Endothelial cell of umbilical vein (primary cell): ENCODE measurements around the gene TMIGD3. TPM values are rescaled to one million over a fixed set of nuclear protein-coding genes. Genes with fewer than 3 reads are reported as not detected.

Experiments used
- BruUV-seq: library from RNA; stranded (reverse); fragments of 400-500 nt; replicated peaks from 2 replicates; lab custom pipeline; 2021; lab: Mats Ljungman, UMichigan
- CTCF ChIA-PET: fragments of 300-600, 350-600 bp; sonication (Branson Sonifier 250); formaldehyde crosslinking; loops from one replicate; lab custom pipeline; 2021; ENCODE audit warnings: antibody characterized with exemption, inconsistent platforms; lab: Charles Lee
- POLR2A ChIA-PET: fragments of 300-600, 350-600 bp; sonication (Branson Sonifier 250); formaldehyde crosslinking; loops from one replicate; lab custom pipeline; 2021; ENCODE audit warnings: antibody characterized with exemption, inconsistent platforms; lab: Charles Lee
- DNase-seq: peaks from one replicate; pipeline ENCODE4 v3.0.0-alpha.2; 2011; ENCODE audit warnings: low read depth, low spot score
- FAIRE-seq: peaks from 2 replicates; lab custom pipeline; 2011; peaks lifted over from hg19 to GRCh38; lab: Jason Lieb, UNC
- H2AFZ ChIP-seq: 2 replicates; pipeline ENCODE4 v1.6.0; 2012; ENCODE audit warnings: low read depth, low read length, control low read depth, inconsistent platforms
- H3K27ac ChIP-seq: 2 replicates; pipeline ENCODE4 v1.5.1; 2011; ENCODE audit warnings: low read depth, mild to moderate bottlenecking, control low read depth, low read length, moderate library complexity; ENCODE audit not compliant: insufficient read depth
- H3K27me3 ChIP-seq, 2 experiments: 2 replicates each; pipeline versions ENCODE4 v1.6.0 to v1.6.1; 2011; ENCODE audit warnings: low read length in 2 of 2, mixed read lengths in 1 of 2; ENCODE audit not compliant: control insufficient read depth in 2 of 2, insufficient read depth in 2 of 2
- H3K36me3 ChIP-seq, 2 experiments: 2 replicates in 1 of 2; 3 replicates in 1 of 2; pipeline ENCODE4 v1.5.1; 2011; ENCODE audit warnings: low read length in 2 of 2, mild to moderate bottlenecking in 1 of 2, moderate library complexity in 1 of 2; ENCODE audit not compliant: control insufficient read depth in 2 of 2, insufficient read depth in 2 of 2; ENCODE audit errors: extremely low read depth in 1 of 2
- H3K4me1 ChIP-seq: 3 replicates; pipeline ENCODE4 v1.5.1; 2011; ENCODE audit warnings: mild to moderate bottlenecking, low read length; ENCODE audit not compliant: control insufficient read depth, insufficient read depth; ENCODE audit errors: extremely low read depth
- H3K4me2 ChIP-seq: 2 replicates; pipeline ENCODE4 v1.6.1; 2011; ENCODE audit warnings: low read length, control low read depth, mixed read lengths; ENCODE audit not compliant: insufficient read depth
- H3K4me3 ChIP-seq, 3 experiments: fragments of 200-600 bp in 1 of 3; sonication (generic), shearing (Covaris generic) in 1 of 3; replicated peaks in 1 of 3; 2 replicates each; pipeline ENCODE4 v1.5.1; 2011 to 2016; ENCODE audit warnings: control low read depth in 3 of 3, low read length in 3 of 3, mild to moderate bottlenecking in 2 of 3, inconsistent platforms in 1 of 3, low read depth in 1 of 3, moderate library complexity in 1 of 3; ENCODE audit not compliant: insufficient read depth in 1 of 3
- H3K79me2 ChIP-seq: 2 replicates; pipeline ENCODE4 v1.6.0; 2012; ENCODE audit warnings: low read length, inconsistent platforms; ENCODE audit not compliant: control insufficient read depth, insufficient read depth
- H3K9ac ChIP-seq: replicated peaks from 2 replicates; pipeline ENCODE3; 2011; ENCODE audit warnings: low read length, control low read depth; ENCODE audit not compliant: insufficient read depth; ENCODE audit errors: extremely low read depth
- H3K9me1 ChIP-seq: replicated peaks from 3 replicates; pipeline ENCODE4 v1.6.0; 2011; ENCODE audit warnings: mild to moderate bottlenecking, low read length; ENCODE audit not compliant: control insufficient read depth, insufficient read depth; ENCODE audit errors: extremely low read depth
- H3K9me3 ChIP-seq: replicated peaks from 2 replicates; pipeline ENCODE4 v1.5.1; 2012; ENCODE audit warnings: low read length, inconsistent platforms; ENCODE audit not compliant: control insufficient read depth, insufficient read depth
- H4K20me1 ChIP-seq: replicated peaks from 2 replicates; pipeline ENCODE3; 2011; ENCODE audit warnings: mild to moderate bottlenecking, low read length; ENCODE audit not compliant: control insufficient read depth, insufficient read depth; ENCODE audit errors: extremely low read depth
- EZH2 ChIP-seq: IDR thresholded peaks from 2 replicates; pipeline ENCODE4 v1.6.1; 2012; ENCODE audit warnings: borderline replicate concordance, low read depth, mild to moderate bottlenecking, moderate library complexity, low read length, inconsistent platforms; ENCODE audit not compliant: severe bottlenecking
- FOS ChIP-seq: IDR thresholded peaks from 2 replicates; pipeline ENCODE4 v1.6.1; 2011; ENCODE audit warnings: mild to moderate bottlenecking, low read length, moderate library complexity, borderline replicate concordance; ENCODE audit not compliant: insufficient read depth
- GATA2 ChIP-seq: IDR thresholded peaks from 2 replicates; pipeline ENCODE4 v1.7.0; 2011; ENCODE audit warnings: low read depth, mild to moderate bottlenecking, moderate library complexity, mixed read lengths, low read length; ENCODE audit not compliant: insufficient read length, insufficient read depth
- JUN ChIP-seq: IDR thresholded peaks from 2 replicates; pipeline ENCODE4 v1.6.1; 2011; ENCODE audit warnings: borderline replicate concordance, low read depth; ENCODE audit not compliant: insufficient read length, insufficient read depth
- MYC ChIP-seq: IDR thresholded peaks from one replicate; pipeline ENCODE4 v1.6.1; 2011; ENCODE audit warnings: mild to moderate bottlenecking, low read depth, low read length
- POLR2A ChIP-seq: IDR thresholded peaks from 2 replicates; pipeline ENCODE4 v1.6.1; 2012; ENCODE audit warnings: low read depth, mild to moderate bottlenecking, control low read depth, low read length
- POLR2AphosphoS5 ChIP-seq: IDR thresholded peaks from 2 replicates; pipeline ENCODE4 v1.6.1; 2012; ENCODE audit warnings: low read depth, mild to moderate bottlenecking, control low read depth, low read length, moderate library complexity; ENCODE audit not compliant: insufficient read depth
- dilution Hi-C: fragments of 300-500 bp; cut with MboI; formaldehyde crosslinking; loops from one replicate; pipeline ENCODE4 v1.15.0; 2019; ENCODE audit warnings: low sequenced_read_pairs; ENCODE audit not compliant: extremely low pct_ligation_motif_present
- intact Hi-C: fragments of 100-400 bp; cut with micrococcal nuclease; formaldehyde crosslinking; loops from one replicate; pipeline ENCODE4 v1.10.0; 2022
- polyA plus RNA-seq, 4 experiments: library from polyadenylated mRNA; depleted of rRNA in 3 of 4; stranded (reverse) in 3 of 4; unstranded in 1 of 4; fragments of >200 nt; gene quantifications; 2 replicates each; pipeline versions ENCODE4 v1.2.1 to v1.2.3, GENCODE V29; 2011 to 2012; ENCODE audit warnings: missing spikeins in 1 of 4
- total RNA-seq: library from RNA; stranded (reverse); gene quantifications from 2 replicates; pipeline ENCODE4 v1.2.3, GENCODE V29; 2021
- TF ChIP-seq, protein P1 (sequence below): IDR thresholded peaks from 2 replicates; pipeline ENCODE4 v1.6.1; 2011; ENCODE audit not compliant: insufficient read depth, insufficient read length
- TF ChIP-seq, protein P2 (sequence below), 2 donors: IDR thresholded peaks; 1 replicate in 1 of 2; 2 replicates in 1 of 2; pipeline ENCODE4 v1.5.1; 2011; ENCODE audit warnings: low read length in 2 of 2, mild to moderate bottlenecking in 2 of 2, moderate library complexity in 2 of 2, control low read depth in 1 of 2, inconsistent platforms in 1 of 2, low read depth in 1 of 2; ENCODE audit not compliant: insufficient read depth in 1 of 2; ENCODE audit errors: extremely low read depth in 1 of 2

The TMIGD3 gene
- total and polyA plus RNA-seq, 2 donors (not counting 3 experiments of a cell fraction or from before 2014, with no cell fraction given) = 0.07 to 0.49 TPM

DNA sequence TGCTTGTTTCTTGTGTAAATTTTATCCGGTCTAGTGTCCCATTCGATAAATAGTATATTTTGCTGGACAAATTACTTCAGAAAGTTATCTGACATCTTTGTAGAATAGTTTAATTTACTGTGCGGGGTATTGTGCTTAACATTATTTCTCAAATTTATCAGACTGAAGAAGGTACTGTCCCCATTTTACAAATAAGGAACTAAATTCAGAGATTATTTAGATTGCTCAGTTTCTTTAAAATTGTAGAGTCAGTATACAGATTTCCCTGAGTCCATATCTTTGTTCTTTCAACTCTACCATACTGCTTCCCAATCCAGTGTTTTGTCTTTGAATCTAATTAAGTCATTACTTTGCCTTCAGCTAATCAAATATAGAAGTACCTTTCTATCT lies 47.8 kb downstream of the TMIGD3 start:
- no peak overlapping the region for H3K4me3 ChIP-seq
- H4K20me1 ChIP-seq = peaks cover 4% of the 10 kb centered on the region
- H3K36me3 ChIP-seq = peaks cover 2 to 42% of the 10 kb centered on the region in 2 experiments
- no peaks in the 10 kb centered on the region for H3K27me3 ChIP-seq
- TF ChIP-seq FOS = no peak
- no peak for TF ChIP-seq POLR2AphosphoS5
- TF ChIP-seq MYC = no peak
- no TSS peak for BruUV-seq
- no peaks in the 10 kb centered on the region for H3K9me1 ChIP-seq
- dilution Hi-C loops = no loop called here
- intact Hi-C loops = no loop called here
- DNase-seq (no peak), FAIRE-seq (no peak)
- no peak overlapping the region for H3K4me2 ChIP-seq
- no peak overlapping the region for H3K9ac ChIP-seq
- CTCF ChIA-PET = no interaction called here
- peaks cover 2% of the 10 kb centered on the region for H3K4me1 ChIP-seq
- no peaks in the 10 kb centered on the region for H3K9me3 ChIP-seq
- H3K27ac ChIP-seq = no peak overlapping the region
- no peak overlapping the region for H2AFZ ChIP-seq
- peaks cover 48% of the 10 kb centered on the region for H3K79me2 ChIP-seq
- POLR2A ChIA-PET = no interaction called here

DNA sequence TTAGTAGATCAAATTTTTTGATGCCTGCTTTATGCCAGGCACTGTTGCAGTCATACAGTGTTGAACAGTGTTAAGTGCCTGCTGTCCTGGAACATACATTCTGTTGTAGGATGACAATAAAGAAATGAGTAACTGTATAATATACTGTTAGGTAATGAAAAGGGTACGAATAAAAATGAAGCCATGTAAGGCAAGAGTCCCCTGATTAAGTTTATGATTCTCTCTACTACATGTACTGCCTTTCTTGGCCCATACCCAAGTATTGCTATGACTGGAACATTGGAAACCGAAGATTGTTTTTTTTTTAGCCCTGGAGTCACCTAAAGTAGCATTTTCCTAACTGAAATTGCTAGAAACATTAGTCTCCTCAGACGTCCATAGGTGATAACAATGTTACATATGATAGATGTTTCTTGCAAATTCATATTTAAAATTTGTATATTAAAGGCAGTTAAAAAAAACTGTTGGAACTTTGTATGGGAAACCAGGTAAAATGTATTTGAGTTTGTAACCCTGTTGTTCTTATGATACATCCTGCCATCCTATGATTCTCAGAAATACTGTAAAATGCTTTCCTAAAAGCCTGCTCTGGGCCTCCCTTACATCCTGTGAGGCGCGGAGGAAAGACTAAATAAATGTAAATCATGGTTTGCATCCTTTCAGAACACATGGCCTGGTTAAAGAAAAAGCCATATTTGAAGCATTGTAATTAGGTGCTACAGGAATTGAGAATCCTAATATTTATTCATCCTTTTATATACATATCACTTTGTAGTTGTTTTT lies 48.4 kb downstream of the TMIGD3 start:
- FAIRE-seq = no peak
- Histone ChIP-seq H3K27ac (no peak overlapping the region), H2AFZ (no peak overlapping the region), H3K36me3 (peaks cover 2 to 42% of the 10 kb centered on the region in 2 experiments), H3K4me1 (peaks cover 8% of the 10 kb centered on the region), H3K9ac (no peak overlapping the region), H4K20me1 (peaks cover 4% of the 10 kb centered on the region), H3K27me3 (no peaks in the 10 kb centered on the region), H3K4me2 (no peak overlapping the region), H3K79me2 (peaks cover 54% of the 10 kb centered on the region), H3K9me3 (no peaks in the 10 kb centered on the region), H3K9me1 (no peaks in the 10 kb centered on the region), H3K4me3 (no peak overlapping the region)
- intact Hi-C loops = no loop called here
- DNase-seq = no peak
- BruUV-seq = no TSS peak
- POLR2A ChIA-PET = no interaction called here
- TF ChIP-seq FOS = no peak
- no peak for TF ChIP-seq EZH2
- no peak for TF ChIP-seq MYC
- no peak for TF ChIP-seq POLR2A
- TF ChIP-seq POLR2AphosphoS5 = no peak
- no peak for TF ChIP-seq JUN
- TF ChIP-seq GATA2 = no peak
- TF ChIP-seq, protein P1, sequence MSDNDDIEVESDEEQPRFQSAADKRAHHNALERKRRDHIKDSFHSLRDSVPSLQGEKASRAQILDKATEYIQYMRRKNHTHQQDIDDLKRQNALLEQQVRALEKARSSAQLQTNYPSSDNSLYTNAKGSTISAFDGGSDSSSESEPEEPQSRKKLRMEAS = no peak
- TF ChIP-seq, protein P2, sequence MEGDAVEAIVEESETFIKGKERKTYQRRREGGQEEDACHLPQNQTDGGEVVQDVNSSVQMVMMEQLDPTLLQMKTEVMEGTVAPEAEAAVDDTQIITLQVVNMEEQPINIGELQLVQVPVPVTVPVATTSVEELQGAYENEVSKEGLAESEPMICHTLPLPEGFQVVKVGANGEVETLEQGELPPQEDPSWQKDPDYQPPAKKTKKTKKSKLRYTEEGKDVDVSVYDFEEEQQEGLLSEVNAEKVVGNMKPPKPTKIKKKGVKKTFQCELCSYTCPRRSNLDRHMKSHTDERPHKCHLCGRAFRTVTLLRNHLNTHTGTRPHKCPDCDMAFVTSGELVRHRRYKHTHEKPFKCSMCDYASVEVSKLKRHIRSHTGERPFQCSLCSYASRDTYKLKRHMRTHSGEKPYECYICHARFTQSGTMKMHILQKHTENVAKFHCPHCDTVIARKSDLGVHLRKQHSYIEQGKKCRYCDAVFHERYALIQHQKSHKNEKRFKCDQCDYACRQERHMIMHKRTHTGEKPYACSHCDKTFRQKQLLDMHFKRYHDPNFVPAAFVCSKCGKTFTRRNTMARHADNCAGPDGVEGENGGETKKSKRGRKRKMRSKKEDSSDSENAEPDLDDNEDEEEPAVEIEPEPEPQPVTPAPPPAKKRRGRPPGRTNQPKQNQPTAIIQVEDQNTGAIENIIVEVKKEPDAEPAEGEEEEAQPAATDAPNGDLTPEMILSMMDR (IDR thresholded peaks at IDR 0.05; ENCODE audit: extremely low read depth in 1 of 2, insufficient read depth in 1 of 2, low read depth in 1 of 2, low read length in 2 of 2) = no peak
- CTCF ChIA-PET = no interaction called here
- dilution Hi-C loops = no loop called here
